HCT116 (cell line): ENCODE data around the gene CRY2. TPM values are rescaled to one million over a fixed set of nuclear protein-coding genes. Genes with fewer than 3 reads are reported as not detected.

Source experiments
- ATAC-seq: fragments of 200-7000 bp; cut with Tn5 transposase; 2 replicates; pipeline ENCODE4 v1.9.1; 2020; ENCODE audit warnings: mild to moderate bottlenecking, moderate library complexity
- BruUV-seq: library from RNA; stranded (reverse); fragments of 400-500 nt; replicated peaks from 2 replicates; lab custom pipeline; 2021; lab: Mats Ljungman, UMichigan
- CTCF ChIA-PET: fragments of 300-600 bp; sonication (Branson Sonifier 250); formaldehyde crosslinking; loops from one replicate; lab custom pipeline; 2021; ENCODE audit warnings: antibody characterized with exemption; lab: Charles Lee
- POLR2A ChIA-PET: fragments of 300-600, 350-600 bp; sonication (Branson Sonifier 250); formaldehyde crosslinking; loops from one replicate; lab custom pipeline; 2021; ENCODE audit warnings: antibody characterized with exemption; lab: Charles Lee
- RAD21 ChIA-PET, 2 experiments: fragments of 300-600 bp; sonication (Branson Sonifier 250); formaldehyde crosslinking; loops; one replicate each; lab custom pipeline; 2023; ENCODE audit warnings: low total read pairs in 2 of 2; ENCODE audit not compliant: uncharacterized antibody in 2 of 2, unreplicated experiment in 2 of 2, low non-redundant PET in 1 of 2; lab: Charles Lee
- DNase-seq: peaks from one replicate; pipeline ENCODE4 v3.0.0-alpha.2; 2010; ENCODE audit warnings: low read depth, low spot score
- H2AFZ ChIP-seq: fragments of 200-600 bp; shearing (Covaris generic), sonication (generic); 2 replicates; pipeline ENCODE4 v1.6.1; 2017; ENCODE audit warnings: low read depth, mixed run types, mixed read lengths, antibody characterized with exemption, low read length; ENCODE audit not compliant: poor library complexity, severe bottlenecking
- H3K27ac ChIP-seq: 2 replicates; pipeline ENCODE4 v1.5.1; 2012; ENCODE audit warnings: low read depth, low read length
- H3K27me3 ChIP-seq: fragments of 200-600 bp; sonication (generic); 2 replicates; pipeline ENCODE4 v1.6.1; 2016; ENCODE audit warnings: mixed run types, low read length, mixed read lengths; ENCODE audit not compliant: insufficient read depth
- H3K36me3 ChIP-seq, 2 experiments: fragments of 200-500 bp in 1 of 2; fragments of 200-600 bp in 1 of 2; sonication (Bioruptor generic) in 1 of 2; sonication (generic) in 1 of 2; 2 replicates each; pipeline versions ENCODE4 v1.5.1 to v1.6.1; 2014 to 2016; ENCODE audit warnings: low read length in 2 of 2, inconsistent platforms in 1 of 2, mixed read lengths in 1 of 2, mixed run types in 1 of 2; ENCODE audit not compliant: insufficient read depth in 2 of 2, control insufficient read depth in 1 of 2
- H3K4me1 ChIP-seq, 2 experiments: fragments of 200-600 bp in 1 of 2; sonication (generic) in 1 of 2; 2 replicates each; pipeline versions ENCODE4 v1.5.1 to v1.6.1; 2012 to 2017; ENCODE audit warnings: low read length in 2 of 2, inconsistent platforms in 1 of 2, mild to moderate bottlenecking in 1 of 2, mixed read lengths in 1 of 2, mixed run types in 1 of 2, moderate library complexity in 1 of 2; ENCODE audit not compliant: insufficient read depth in 2 of 2, control insufficient read depth in 1 of 2
- H3K4me2 ChIP-seq: fragments of 200-600 bp; sonication (generic); 2 replicates; pipeline ENCODE4 v1.6.1; 2017; ENCODE audit warnings: mixed run types, low read length, mixed read lengths
- H3K4me3 ChIP-seq, 2 experiments: fragments of 200-600 bp in 1 of 2; sonication (generic) in 1 of 2; replicated peaks in 1 of 2; 2 replicates each; pipeline ENCODE4 v1.5.1; 2011 to 2016; ENCODE audit warnings: low read length in 2 of 2, control low read depth in 1 of 2, low read depth in 1 of 2, mild to moderate bottlenecking in 1 of 2, mixed read lengths in 1 of 2, mixed run types in 1 of 2
- H3K79me2 ChIP-seq: fragments of 200-600 bp; sonication (generic); 2 replicates; pipeline ENCODE4 v1.6.1; 2017; ENCODE audit warnings: mild to moderate bottlenecking, mixed run types, low read length, moderate library complexity, mixed read lengths; ENCODE audit not compliant: insufficient read depth
- H3K9ac ChIP-seq: fragments of 200-600 bp; sonication (generic); 2 replicates; pipeline ENCODE4 v1.6.1; 2016; ENCODE audit warnings: low read length, mixed read lengths
- H3K9me2 ChIP-seq: fragments of 200-600 bp; sonication (generic), shearing (Covaris generic); 2 replicates; pipeline ENCODE4 v1.6.1; 2017; ENCODE audit warnings: mixed run types, mild to moderate bottlenecking, moderate library complexity; ENCODE audit not compliant: insufficient read depth
- H3K9me3 ChIP-seq, 2 experiments: fragments of 200-500 bp in 1 of 2; fragments of 200-600 bp in 1 of 2; sonication (Bioruptor generic) in 1 of 2; sonication (generic) in 1 of 2; 2 replicates each; pipeline ENCODE4 v1.6.1; 2014 to 2017; ENCODE audit warnings: low read length in 2 of 2, mixed read lengths in 2 of 2, inconsistent platforms in 1 of 2, low read depth in 1 of 2, mild to moderate bottlenecking in 1 of 2, mixed run types in 1 of 2, moderate library complexity in 1 of 2; ENCODE audit not compliant: control insufficient read depth in 1 of 2, insufficient read depth in 1 of 2
- H4K20me1 ChIP-seq: fragments of 200-600 bp; sonication (generic), shearing (Covaris generic); 2 replicates; pipeline ENCODE4 v1.6.1; 2017; ENCODE audit warnings: mixed run types, mild to moderate bottlenecking, moderate library complexity; ENCODE audit not compliant: insufficient read depth
- EGR1 ChIP-seq: IDR thresholded peaks from 2 replicates; pipeline ENCODE4 v1.6.1; 2012; ENCODE audit warnings: low read depth
- ELF1 ChIP-seq: IDR thresholded peaks from 2 replicates; pipeline ENCODE4 v1.6.1; 2012; ENCODE audit warnings: low read depth, borderline replicate concordance
- EZH2phosphoT487 ChIP-seq: fragments of 200-600 bp; IDR thresholded peaks from 2 replicates; pipeline ENCODE4 v1.6.1; 2018; ENCODE audit warnings: antibody characterized with exemption, borderline replicate concordance
- FOSL1 ChIP-seq: IDR thresholded peaks from 2 replicates; pipeline ENCODE4 v1.6.1; 2012; ENCODE audit warnings: low read depth
- POLR2A ChIP-seq: IDR thresholded peaks from 2 replicates; pipeline ENCODE4 v1.7.0; 2011; ENCODE audit warnings: borderline replicate concordance; ENCODE audit not compliant: insufficient read depth, insufficient read length; ENCODE audit errors: extremely low read depth
- POLR2AphosphoS5 ChIP-seq: IDR thresholded peaks from 2 replicates; pipeline ENCODE4 v1.6.1; 2011; ENCODE audit warnings: mild to moderate bottlenecking, low read depth, low read length, moderate library complexity
- RAD21 ChIP-seq: IDR thresholded peaks from 2 replicates; pipeline ENCODE4 v1.6.1; 2012; ENCODE audit warnings: low read depth, mild to moderate bottlenecking
- SP1 ChIP-seq: IDR thresholded peaks from 2 replicates; pipeline ENCODE4 v1.6.1; 2012; ENCODE audit warnings: low read depth
- SRF ChIP-seq: IDR thresholded peaks from 2 replicates; pipeline ENCODE4 v1.6.1; 2012; ENCODE audit warnings: low read depth
- TCF7L2 ChIP-seq: IDR thresholded peaks from 2 replicates; pipeline ENCODE4 v1.7.0; 2011; ENCODE audit warnings: borderline replicate concordance, inconsistent platforms; ENCODE audit not compliant: insufficient read depth, insufficient read length; ENCODE audit errors: extremely low read depth
- YY1 ChIP-seq: IDR thresholded peaks from 2 replicates; pipeline ENCODE4 v1.6.1; 2011; ENCODE audit warnings: low read length, low read depth, moderate library complexity, mild to moderate bottlenecking; ENCODE audit not compliant: insufficient replicate concordance; ENCODE audit errors: extremely low read depth
- ZFX ChIP-seq: fragments of 450-650 bp; IDR thresholded peaks from 2 replicates; pipeline ENCODE4 v1.6.1; 2017
- ZNF274 ChIP-seq: fragments of 200-500 bp; sonication (Bioruptor generic); IDR thresholded peaks from 2 replicates; pipeline ENCODE4 v1.6.1; 2014; ENCODE audit warnings: mild to moderate bottlenecking, low read depth, low read length, inconsistent platforms
- intact Hi-C: fragments of 100-400 bp; cut with micrococcal nuclease; formaldehyde crosslinking; loops from 2 replicates; pipeline ENCODE4 v1.10.0; 2022
- total RNA-seq: library from RNA; stranded (reverse); gene quantifications from one replicate; pipeline ENCODE4 v1.2.1, GENCODE V29; 2021; ENCODE audit not compliant: unreplicated experiment
- TF ChIP-seq, protein P1 (sequence below): IDR thresholded peaks from 2 replicates; pipeline ENCODE4 v1.6.1; 2012
- TF ChIP-seq, protein P2 (sequence below), 3 experiments: fragments of 200-600 bp in 1 of 3; sonication (generic) in 1 of 3; IDR thresholded peaks in 2 of 3; conservative IDR thresholded peaks in 1 of 3; 2 replicates each; pipeline ENCODE4 v1.5.1; 2012 to 2017; ENCODE audit warnings: low read depth in 2 of 3, low read length in 2 of 3, antibody characterized with exemption in 1 of 3, borderline replicate concordance in 1 of 3, control low read depth in 1 of 3, mild to moderate bottlenecking in 1 of 3, mixed read lengths in 1 of 3, mixed run types in 1 of 3, moderate library complexity in 1 of 3; ENCODE audit not compliant: insufficient read depth in 1 of 3
- TF ChIP-seq, protein P3 (sequence below): IDR thresholded peaks from 2 replicates; pipeline ENCODE4 v1.6.1; 2012
- TF ChIP-seq, protein P4 (sequence below): IDR thresholded peaks from 2 replicates; pipeline ENCODE4 v1.6.1; 2012; ENCODE audit warnings: low read depth
- TF ChIP-seq, protein P5 (sequence below): IDR thresholded peaks from 2 replicates; pipeline ENCODE4 v1.6.1; 2011; ENCODE audit warnings: mild to moderate bottlenecking, low read length, moderate library complexity; ENCODE audit not compliant: insufficient replicate concordance; ENCODE audit errors: extremely low read depth

CRY2 gene
- total RNA-seq, 1 experiment from 2014 or later, result 18.0 TPM

DNA sequence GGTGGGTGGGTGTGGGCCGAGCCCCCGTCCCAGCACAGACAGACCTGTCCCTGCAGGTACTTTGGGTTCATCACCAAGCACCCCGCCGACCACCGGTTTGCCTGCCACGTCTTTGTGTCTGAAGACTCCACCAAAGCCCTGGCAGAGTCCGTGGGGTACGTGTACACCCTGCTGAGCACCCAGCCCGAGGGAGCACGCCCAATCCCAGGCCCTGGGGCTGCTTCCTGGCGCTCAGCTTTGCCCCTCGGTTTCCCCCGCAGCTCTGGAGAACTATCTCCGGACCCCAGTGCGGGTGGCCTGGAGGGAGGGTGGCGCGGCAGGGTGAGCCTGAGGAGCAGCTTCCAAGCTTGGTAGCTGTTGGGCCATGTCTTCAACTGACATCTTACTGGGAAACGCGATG lies 57.8 kb downstream of the CRY2 start:
- intact Hi-C loops, result no loop called here
- Histone ChIP-seq H3K27me3 (no peaks in the 10 kb centered on the region), H3K36me3 (no peaks in the 10 kb centered on the region), H2AFZ (no peak overlapping the region), H3K9me2 (no peaks in the 10 kb centered on the region), H3K4me3 (no peak overlapping the region), H3K79me2 (no peaks in the 10 kb centered on the region), H3K4me2 (no peak overlapping the region), H3K27ac (no peak overlapping the region), H4K20me1 (no peaks in the 10 kb centered on the region), H3K4me1 (peaks cover 0 to 7% of the 10 kb centered on the region in 2 experiments; a peak in 1 of 4 replicates), H3K9me3 (no peaks in the 10 kb centered on the region), H3K9ac (no peak overlapping the region)
- DNase-seq, result no peak
- no TSS peak for BruUV-seq
- POLR2A ChIA-PET, result no interaction called here
- CTCF ChIA-PET, result no interaction called here
- RAD21 ChIA-PET, result no interaction called here
- TF ChIP-seq TCF7L2 (no peak), ELF1 (no peak), SRF (no peak), ZNF274 (no peak), POLR2A (no peak), FOSL1 (no peak), POLR2AphosphoS5 (no peak), RAD21 (no peak), YY1 (no peak), SP1 (no peak), EZH2phosphoT487 (no peak), EGR1 (no peak), ZFX (no peak)
- TF ChIP-seq, protein P1, sequence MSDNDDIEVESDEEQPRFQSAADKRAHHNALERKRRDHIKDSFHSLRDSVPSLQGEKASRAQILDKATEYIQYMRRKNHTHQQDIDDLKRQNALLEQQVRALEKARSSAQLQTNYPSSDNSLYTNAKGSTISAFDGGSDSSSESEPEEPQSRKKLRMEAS, result no peak
- TF ChIP-seq, protein P2, sequence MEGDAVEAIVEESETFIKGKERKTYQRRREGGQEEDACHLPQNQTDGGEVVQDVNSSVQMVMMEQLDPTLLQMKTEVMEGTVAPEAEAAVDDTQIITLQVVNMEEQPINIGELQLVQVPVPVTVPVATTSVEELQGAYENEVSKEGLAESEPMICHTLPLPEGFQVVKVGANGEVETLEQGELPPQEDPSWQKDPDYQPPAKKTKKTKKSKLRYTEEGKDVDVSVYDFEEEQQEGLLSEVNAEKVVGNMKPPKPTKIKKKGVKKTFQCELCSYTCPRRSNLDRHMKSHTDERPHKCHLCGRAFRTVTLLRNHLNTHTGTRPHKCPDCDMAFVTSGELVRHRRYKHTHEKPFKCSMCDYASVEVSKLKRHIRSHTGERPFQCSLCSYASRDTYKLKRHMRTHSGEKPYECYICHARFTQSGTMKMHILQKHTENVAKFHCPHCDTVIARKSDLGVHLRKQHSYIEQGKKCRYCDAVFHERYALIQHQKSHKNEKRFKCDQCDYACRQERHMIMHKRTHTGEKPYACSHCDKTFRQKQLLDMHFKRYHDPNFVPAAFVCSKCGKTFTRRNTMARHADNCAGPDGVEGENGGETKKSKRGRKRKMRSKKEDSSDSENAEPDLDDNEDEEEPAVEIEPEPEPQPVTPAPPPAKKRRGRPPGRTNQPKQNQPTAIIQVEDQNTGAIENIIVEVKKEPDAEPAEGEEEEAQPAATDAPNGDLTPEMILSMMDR (IDR thresholded peaks at IDR 0.05 in 2 of 3, conservative IDR thresholded peaks at IDR 0.05 in 1 of 3; ENCODE audit: borderline replicate concordance in 1 of 3, insufficient read depth in 1 of 3, low read depth in 2 of 3, low read length in 2 of 3), result no peak
- TF ChIP-seq, protein P3, sequence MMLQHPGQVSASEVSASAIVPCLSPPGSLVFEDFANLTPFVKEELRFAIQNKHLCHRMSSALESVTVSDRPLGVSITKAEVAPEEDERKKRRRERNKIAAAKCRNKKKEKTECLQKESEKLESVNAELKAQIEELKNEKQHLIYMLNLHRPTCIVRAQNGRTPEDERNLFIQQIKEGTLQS, result no peak
- TF ChIP-seq, protein P4, sequence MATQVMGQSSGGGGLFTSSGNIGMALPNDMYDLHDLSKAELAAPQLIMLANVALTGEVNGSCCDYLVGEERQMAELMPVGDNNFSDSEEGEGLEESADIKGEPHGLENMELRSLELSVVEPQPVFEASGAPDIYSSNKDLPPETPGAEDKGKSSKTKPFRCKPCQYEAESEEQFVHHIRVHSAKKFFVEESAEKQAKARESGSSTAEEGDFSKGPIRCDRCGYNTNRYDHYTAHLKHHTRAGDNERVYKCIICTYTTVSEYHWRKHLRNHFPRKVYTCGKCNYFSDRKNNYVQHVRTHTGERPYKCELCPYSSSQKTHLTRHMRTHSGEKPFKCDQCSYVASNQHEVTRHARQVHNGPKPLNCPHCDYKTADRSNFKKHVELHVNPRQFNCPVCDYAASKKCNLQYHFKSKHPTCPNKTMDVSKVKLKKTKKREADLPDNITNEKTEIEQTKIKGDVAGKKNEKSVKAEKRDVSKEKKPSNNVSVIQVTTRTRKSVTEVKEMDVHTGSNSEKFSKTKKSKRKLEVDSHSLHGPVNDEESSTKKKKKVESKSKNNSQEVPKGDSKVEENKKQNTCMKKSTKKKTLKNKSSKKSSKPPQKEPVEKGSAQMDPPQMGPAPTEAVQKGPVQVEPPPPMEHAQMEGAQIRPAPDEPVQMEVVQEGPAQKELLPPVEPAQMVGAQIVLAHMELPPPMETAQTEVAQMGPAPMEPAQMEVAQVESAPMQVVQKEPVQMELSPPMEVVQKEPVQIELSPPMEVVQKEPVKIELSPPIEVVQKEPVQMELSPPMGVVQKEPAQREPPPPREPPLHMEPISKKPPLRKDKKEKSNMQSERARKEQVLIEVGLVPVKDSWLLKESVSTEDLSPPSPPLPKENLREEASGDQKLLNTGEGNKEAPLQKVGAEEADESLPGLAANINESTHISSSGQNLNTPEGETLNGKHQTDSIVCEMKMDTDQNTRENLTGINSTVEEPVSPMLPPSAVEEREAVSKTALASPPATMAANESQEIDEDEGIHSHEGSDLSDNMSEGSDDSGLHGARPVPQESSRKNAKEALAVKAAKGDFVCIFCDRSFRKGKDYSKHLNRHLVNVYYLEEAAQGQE, result no peak
- TF ChIP-seq, protein P5, sequence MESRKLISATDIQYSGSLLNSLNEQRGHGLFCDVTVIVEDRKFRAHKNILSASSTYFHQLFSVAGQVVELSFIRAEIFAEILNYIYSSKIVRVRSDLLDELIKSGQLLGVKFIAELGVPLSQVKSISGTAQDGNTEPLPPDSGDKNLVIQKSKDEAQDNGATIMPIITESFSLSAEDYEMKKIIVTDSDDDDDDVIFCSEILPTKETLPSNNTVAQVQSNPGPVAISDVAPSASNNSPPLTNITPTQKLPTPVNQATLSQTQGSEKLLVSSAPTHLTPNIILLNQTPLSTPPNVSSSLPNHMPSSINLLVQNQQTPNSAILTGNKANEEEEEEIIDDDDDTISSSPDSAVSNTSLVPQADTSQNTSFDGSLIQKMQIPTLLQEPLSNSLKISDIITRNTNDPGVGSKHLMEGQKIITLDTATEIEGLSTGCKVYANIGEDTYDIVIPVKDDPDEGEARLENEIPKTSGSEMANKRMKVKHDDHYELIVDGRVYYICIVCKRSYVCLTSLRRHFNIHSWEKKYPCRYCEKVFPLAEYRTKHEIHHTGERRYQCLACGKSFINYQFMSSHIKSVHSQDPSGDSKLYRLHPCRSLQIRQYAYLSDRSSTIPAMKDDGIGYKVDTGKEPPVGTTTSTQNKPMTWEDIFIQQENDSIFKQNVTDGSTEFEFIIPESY, result no peak
- no peak for ATAC-seq
